ENCODE results near the gene MEF2C. TPM values are rescaled to one million over a fixed set of nuclear protein-coding genes. Genes with fewer than 3 reads are reported as not detected.

The MEF2C gene
- total and polyA plus RNA-seq, 11 donors: 15.5 to 98.5 (median 56.2) TPM

- H3K4me3 ChIP-seq: peak overlapping the region in 2 of 12 donors; percentile 8 to 12
- H3K27me3 ChIP-seq: peaks cover 63 to 100% (median 95%) of the 10 kb centered on the region in 9 donors
- no peaks in the 10 kb centered on the region for H3K36me3 ChIP-seq
- 4 to 14% (median 8%) methylated on average over 46 to 52 of the region's 52 CpGs for WGBS, 4 donors
- no peak for DNase-seq
- TF ChIP-seq POLR2A (IDR thresholded peaks at IDR 0.05): no peak
- no peak for TF ChIP-seq CTCF (IDR thresholded peaks at IDR 0.05)
- no peaks in the 10 kb centered on the region for H3K9me3 ChIP-seq
- intact Hi-C loops (cut with DNase I): loop anchor here in 6 of 10 donors (2.0 to 10.0 kb wide), 5 partner anchors 550 to 1267 kb away; no protein-coding TSS in a partner anchor
- H3K27ac ChIP-seq: no peak overlapping the region
- peaks cover 0 to 37% (median 18%) of the 10 kb centered on the region in 12 donors for H3K4me1 ChIP-seq
- ATAC-seq: peak in 1 of 4 donors; percentile 23
Observed at GRCh38 chr5:88691945-88692868, 190.8 kb downstream of the MEF2C start.

GRCh38 chr5:88691230-88691582, 191.8 kb downstream of the MEF2C start:
- ATAC-seq: no peak
- 4 to 6% (median 5%) methylated on average over 11 of the region's 11 CpGs for WGBS, 4 donors
- intact Hi-C loops (cut with DNase I): loop anchor here in 6 of 10 donors (2.0 to 10.0 kb wide), 5 partner anchors 549 to 1266 kb away; no protein-coding TSS in a partner anchor
- TF ChIP-seq CTCF (IDR thresholded peaks at IDR 0.05) (peak in 3 of 12 donors; percentile 1 to 6 (median 1)), POLR2A (IDR thresholded peaks at IDR 0.05) (no peak)
- H3K4me3 ChIP-seq: peak overlapping the region in 6 of 12 donors; percentile 8 to 38 (median 30)
- H3K36me3 ChIP-seq: no peaks in the 10 kb centered on the region
- no peak for DNase-seq
- no peak overlapping the region for H3K27ac ChIP-seq
- H3K4me1 ChIP-seq: peaks cover 0 to 37% (median 18%) of the 10 kb centered on the region in 12 donors
- H3K9me3 ChIP-seq: no peaks in the 10 kb centered on the region
- peaks cover 70 to 100% (median 98%) of the 10 kb centered on the region in 9 donors for H3K27me3 ChIP-seq

GRCh38 chr5:88690409-88691229, 192.4 kb downstream of the MEF2C start:
- peak; percentile 88 to 98 (median 96) for TF ChIP-seq CTCF (IDR thresholded peaks at IDR 0.05)
- TF ChIP-seq POLR2A (IDR thresholded peaks at IDR 0.05): no peak
- 3 to 5% (median 4%) methylated on average over 45 to 47 of the region's 47 CpGs for WGBS, 4 donors
- peaks cover 0 to 37% (median 18%) of the 10 kb centered on the region in 12 donors for H3K4me1 ChIP-seq
- H3K4me3 ChIP-seq: peak overlapping the region in 9 of 12 donors; percentile 8 to 38 (median 31)
- intact Hi-C loops (cut with DNase I): loop anchor here in 7 of 10 donors (1.0 to 10.0 kb wide), 6 partner anchors 548 to 1266 kb away; no protein-coding TSS in a partner anchor
- peaks cover 70 to 100% (median 98%) of the 10 kb centered on the region in 9 donors for H3K27me3 ChIP-seq
- H3K27ac ChIP-seq: no peak overlapping the region
- peak; percentile 79 to 93 (median 88) for ATAC-seq
- H3K36me3 ChIP-seq: no peaks in the 10 kb centered on the region
- no peaks in the 10 kb centered on the region for H3K9me3 ChIP-seq
- DNase-seq: peak; percentile 54 to 78 (median 63)
